IMR-90 (cell line): Measurements from ENCODE around the gene ARHGEF40. TPM values are rescaled to one million over a fixed set of nuclear protein-coding genes. Genes with fewer than 3 reads are reported as not detected.

ENCODE experiments used
- ATAC-seq: fragments of 200-7000 bp; cut with Tn5 transposase; 2 replicates; pipeline ENCODE4 v1.9.1; 2020; ENCODE audit warnings: low read depth, mild to moderate bottlenecking, moderate library complexity
- BruUV-seq: library from RNA; stranded (reverse); fragments of 400-500 nt; replicated peaks from 2 replicates; lab custom pipeline; 2021; lab: Mats Ljungman, UMichigan
- CTCF ChIA-PET: fragments of 300-600 bp; formaldehyde crosslinking; extraction: SDS; loops from one replicate; lab custom pipeline; 2021; ENCODE audit warnings: antibody characterized with exemption; lab: Yijun Ruan, JAX
- POLR2A ChIA-PET: fragments of 300-600 bp; sonication (Branson Sonifier 250); formaldehyde crosslinking; loops from one replicate; lab custom pipeline; 2022; ENCODE audit warnings: antibody characterized with exemption; ENCODE audit not compliant: unreplicated experiment; lab: Charles Lee
- DNase-seq: peaks from one replicate; pipeline ENCODE4 v3.0.0; 2013
- H2AFZ ChIP-seq: replicated peaks from 2 replicates; pipeline ENCODE3; 2013; ENCODE audit warnings: low read length, mild to moderate bottlenecking; ENCODE audit not compliant: poor library complexity
- H2AK5ac ChIP-seq: 2 replicates; pipeline ENCODE4 v1.6.1; 2013; ENCODE audit warnings: low read depth, low read length, inconsistent platforms
- H2AK9ac ChIP-seq: replicated peaks from 2 replicates; pipeline ENCODE3; 2013; ENCODE audit warnings: mild to moderate bottlenecking, low read depth, low read length, moderate library complexity; ENCODE audit not compliant: poor library complexity
- H2BK120ac ChIP-seq: 2 replicates; pipeline ENCODE4 v1.6.1; 2013; ENCODE audit warnings: low read depth, low read length, inconsistent platforms
- H2BK15ac ChIP-seq: 3 replicates; pipeline ENCODE4 v1.6.1; 2013; ENCODE audit warnings: low read depth, low read length, inconsistent platforms
- H2BK20ac ChIP-seq: 2 replicates; pipeline ENCODE4 v1.6.1; 2013; ENCODE audit warnings: low read depth, mild to moderate bottlenecking, inconsistent platforms, low read length, moderate library complexity
- H2BK5ac ChIP-seq: 2 replicates; pipeline ENCODE4 v1.6.1; 2013; ENCODE audit warnings: mild to moderate bottlenecking, low read depth, low read length, inconsistent platforms; ENCODE audit not compliant: poor library complexity, severe bottlenecking
- H3K14ac ChIP-seq: replicated peaks from 2 replicates; pipeline ENCODE4 v1.6.1; 2013; ENCODE audit warnings: low read depth, low read length, inconsistent platforms
- H3K18ac ChIP-seq: 2 replicates; pipeline ENCODE4 v1.6.1; 2013; ENCODE audit warnings: low read depth, low read length, control low read depth
- H3K23ac ChIP-seq: 2 replicates; pipeline ENCODE4 v1.6.1; 2013; ENCODE audit warnings: low read depth, low read length, inconsistent platforms
- H3K27ac ChIP-seq: 2 replicates; pipeline ENCODE4 v1.5.1; 2013; ENCODE audit warnings: mild to moderate bottlenecking, control low read depth, low read length; ENCODE audit not compliant: insufficient read depth
- H3K27me3 ChIP-seq: 2 replicates; pipeline ENCODE4 v1.6.1; 2013; ENCODE audit warnings: low read length; ENCODE audit not compliant: control insufficient read depth, insufficient read depth
- H3K36me3 ChIP-seq: 2 replicates; pipeline ENCODE4 v1.6.1; 2013; ENCODE audit warnings: low read length, mixed read lengths; ENCODE audit not compliant: control insufficient read depth, insufficient read depth
- H3K4ac ChIP-seq: 2 replicates; pipeline ENCODE4 v1.6.1; 2013; ENCODE audit warnings: low read depth, low read length, inconsistent platforms
- H3K4me1 ChIP-seq: 2 replicates; pipeline ENCODE4 v1.6.1; 2013; ENCODE audit warnings: low read length, mixed read lengths; ENCODE audit not compliant: control insufficient read depth, insufficient read depth
- H3K4me2 ChIP-seq: 2 replicates; pipeline ENCODE4 v1.6.1; 2013; ENCODE audit warnings: low read depth, mild to moderate bottlenecking, control low read depth, low read length, moderate library complexity
- H3K4me3 ChIP-seq: 2 replicates; pipeline ENCODE4 v1.5.1; 2013; ENCODE audit warnings: low read depth, mild to moderate bottlenecking, control low read depth, low read length, moderate library complexity; ENCODE audit not compliant: insufficient read depth
- H3K56ac ChIP-seq: 2 replicates; pipeline ENCODE4 v1.6.1; 2013; ENCODE audit warnings: low read length, inconsistent platforms; ENCODE audit not compliant: insufficient read depth; ENCODE audit errors: extremely low read depth
- H3K79me1 ChIP-seq, 2 experiments: 2 replicates each; pipeline ENCODE4 v1.6.1; 2013; ENCODE audit warnings: low read length in 2 of 2, inconsistent platforms in 1 of 2, low read depth in 1 of 2
- H3K9ac ChIP-seq: 2 replicates; pipeline ENCODE4 v1.6.1; 2013; ENCODE audit warnings: low read depth, low read length, control low read depth
- H3K9me1 ChIP-seq: 2 replicates; pipeline ENCODE4 v1.6.1; 2013; ENCODE audit warnings: low read length, inconsistent platforms; ENCODE audit not compliant: insufficient read depth
- H3K9me3 ChIP-seq: 2 replicates; pipeline ENCODE4 v1.6.1; 2013; ENCODE audit warnings: low read length; ENCODE audit not compliant: control insufficient read depth, insufficient read depth
- H4K20me1 ChIP-seq: 2 replicates; pipeline ENCODE4 v1.6.1; 2013; ENCODE audit warnings: low read length, inconsistent platforms; ENCODE audit not compliant: insufficient read depth
- H4K5ac ChIP-seq: 2 replicates; pipeline ENCODE4 v1.6.1; 2013; ENCODE audit warnings: mild to moderate bottlenecking, low read depth, low read length, control low read depth
- H4K8ac ChIP-seq, 2 experiments: 2 replicates each; pipeline ENCODE4 v1.6.1; 2013; ENCODE audit warnings: low read depth in 2 of 2, low read length in 2 of 2, control low read depth in 1 of 2, inconsistent platforms in 1 of 2
- H4K91ac ChIP-seq: 2 replicates; pipeline ENCODE4 v1.6.1; 2013; ENCODE audit warnings: low read depth, low read length, inconsistent platforms; ENCODE audit not compliant: insufficient read depth
- BHLHE40 ChIP-seq: fragments of 150-350 bp; IDR thresholded peaks from 2 replicates; pipeline ENCODE4 v1.6.1; 2016; ENCODE audit warnings: mild to moderate bottlenecking, low read depth, low read length
- CHD1 ChIP-seq: IDR thresholded peaks from 2 replicates; pipeline ENCODE4 v1.6.1; 2012; ENCODE audit warnings: low read depth, low read length, improper control_type of control experiment
- FOS ChIP-seq: fragments of 150-350 bp; IDR thresholded peaks from 2 replicates; pipeline ENCODE4 v1.6.1; 2016; ENCODE audit warnings: low read depth, low read length
- MAFK ChIP-seq: IDR thresholded peaks from 2 replicates; pipeline ENCODE4 v1.6.1; 2012; ENCODE audit warnings: low read depth, low read length, improper control_type of control experiment
- MXI1 ChIP-seq: IDR thresholded peaks from 2 replicates; pipeline ENCODE4 v1.6.1; 2012; ENCODE audit warnings: low read depth, mild to moderate bottlenecking, low read length, moderate library complexity, borderline replicate concordance
- NFE2L2 ChIP-seq: fragments of 150-350 bp; IDR thresholded peaks from 2 replicates; pipeline ENCODE4 v1.6.1; 2016; ENCODE audit warnings: low read depth, mild to moderate bottlenecking, low read length
- POLR2A ChIP-seq: IDR thresholded peaks from 2 replicates; pipeline ENCODE4 v1.6.1; 2012; ENCODE audit warnings: mild to moderate bottlenecking, low read depth, low read length
- RAD21 ChIP-seq: IDR thresholded peaks from 2 replicates; pipeline ENCODE4 v1.6.1; 2012; ENCODE audit warnings: low read length, improper control_type of control experiment
- RCOR1 ChIP-seq: IDR thresholded peaks from 2 replicates; pipeline ENCODE4 v1.6.1; 2012; ENCODE audit warnings: mild to moderate bottlenecking, low read length, improper control_type of control experiment; ENCODE audit not compliant: insufficient replicate concordance
- SMC3 ChIP-seq: fragments of 150-350 bp; IDR thresholded peaks from 2 replicates; pipeline ENCODE4 v1.6.1; 2016; ENCODE audit warnings: low read depth, mild to moderate bottlenecking, antibody characterized with exemption, low read length, moderate library complexity
- WGBS, 2 experiments: methylation state at CpG; one replicate each; pipeline versions ENCODE4 v1.1.5 to v1.1.7; 2013; ENCODE audit warnings: missing lambda C conversion rate in 2 of 2; ENCODE audit not compliant: insufficient read length in 1 of 2; ENCODE audit errors: extremely low coverage in 2 of 2; 5-methylcytosine and 5-hydroxymethylcytosine counted together
- dilution Hi-C: fragments of 300-500 bp; cut with HindIII; formaldehyde crosslinking; loops from one replicate; pipeline ENCODE4 v1.14.3; 2018; ENCODE audit warnings: low sequenced_read_pairs; ENCODE audit not compliant: unreplicated experiment
- in situ Hi-C: fragments of 300-500 bp; cut with MboI; formaldehyde crosslinking; loops from 3 replicates; pipeline ENCODE4 v1.14.3; 2019; ENCODE audit warnings: low sequenced_read_pairs, inconsistent platforms, mixed read lengths
- intact Hi-C: fragments of 100-400 bp; cut with micrococcal nuclease; formaldehyde crosslinking; loops from 2 replicates; pipeline ENCODE4 v1.10.0; 2022
- polyA plus RNA-seq, 3 experiments: library from polyadenylated mRNA; depleted of rRNA; stranded (reverse); fragments of >200 nt; gene quantifications; 2 replicates each; pipeline ENCODE4 v1.2.3, GENCODE V29; 2012; ENCODE audit warnings: low replicate concordance in 1 of 3
- total RNA-seq: library from RNA; depleted of rRNA; stranded (reverse); fragments of >200 nt; gene quantifications from 2 replicates; pipeline ENCODE4 v1.2.3, GENCODE V29; 2012
- TF ChIP-seq, protein P1 (sequence below): fragments of 150-350 bp; IDR thresholded peaks from 2 replicates; pipeline ENCODE4 v1.6.1; 2016; ENCODE audit warnings: low read depth, mild to moderate bottlenecking, low read length, moderate library complexity, borderline replicate concordance
- TF ChIP-seq, protein P2 (sequence below): fragments of 150-350 bp; IDR thresholded peaks from 2 replicates; pipeline ENCODE4 v1.6.1; 2017; ENCODE audit warnings: mild to moderate bottlenecking, antibody characterized with exemption, low read length, low read depth
- TF ChIP-seq, protein P3 (sequence below): conservative IDR thresholded peaks from 2 replicates; pipeline ENCODE4 v1.5.1; 2012; ENCODE audit warnings: mild to moderate bottlenecking, low read depth, low read length, improper control_type of control experiment

Gene ARHGEF40
- total and polyA plus RNA-seq, 2 of the 4 experiments (the other 2 are of a cell fraction) = 18.1 to 58.4 TPM

DNA sequence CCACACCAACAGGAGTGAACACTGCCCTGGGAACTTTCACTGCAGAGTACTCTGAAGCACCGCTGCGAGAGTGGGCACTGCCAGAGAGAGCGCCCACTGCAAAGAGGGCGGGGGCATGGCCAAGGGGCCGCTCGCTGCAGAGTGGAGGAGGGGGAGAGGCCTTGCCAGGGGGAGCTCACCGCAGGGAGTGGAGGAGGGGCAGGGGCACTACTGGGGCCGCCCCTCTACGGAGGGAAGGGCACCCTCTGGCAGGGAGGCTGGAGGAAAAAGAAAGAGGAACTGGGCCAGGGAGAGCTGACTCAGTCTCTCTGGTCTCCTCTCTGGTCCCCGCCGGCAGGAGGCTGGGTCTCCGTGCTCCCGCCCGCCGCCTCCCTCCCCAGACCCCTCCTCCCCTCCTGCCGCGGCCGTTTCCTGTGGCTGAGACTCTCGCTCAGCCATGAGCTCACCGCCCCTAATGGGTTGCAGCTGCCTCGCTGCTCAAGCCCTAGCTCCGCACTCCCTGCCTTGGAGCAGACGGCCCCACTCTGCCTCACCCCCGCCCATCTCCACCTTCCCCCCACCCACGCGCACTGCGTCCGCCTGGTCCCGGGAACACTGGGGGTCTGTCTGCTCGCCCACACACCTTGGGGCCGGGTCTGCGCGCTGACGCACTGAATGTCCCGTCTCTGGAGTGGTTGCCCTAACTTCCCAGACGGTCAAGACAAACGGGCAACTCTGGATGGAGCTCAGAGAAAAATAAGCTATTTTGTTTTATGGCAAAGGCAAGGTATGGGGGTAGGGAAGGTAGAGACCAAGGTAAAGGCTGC lies 1.3 kb downstream of the ARHGEF40 start:
- Histone ChIP-seq H2AK9ac (peak overlapping the region; percentile 96), H4K20me1 (peaks cover 10% of the 10 kb centered on the region), H3K14ac (peak overlapping the region; percentile 83), H2BK15ac (0 out of 3 replicates have a peak overlapping the region, but pooled peaks have one; percentile 3), H3K9me1 (peaks cover 10% of the 10 kb centered on the region), H4K5ac (peak overlapping the region; percentile 28), H3K27ac (peak overlapping the region; percentile 96), H3K4me3 (peak overlapping the region; percentile 68), H3K4me2 (peak overlapping the region; percentile 93), H3K79me1 (peaks cover 19 to 60% of the 10 kb centered on the region in 2 experiments), H4K91ac (peak overlapping the region; percentile 66), H2BK120ac (peak overlapping the region; percentile 70), H3K4ac (peak overlapping the region; percentile 90), H3K23ac (peak overlapping the region; percentile 82), H3K56ac (peak overlapping the region; percentile 81), H4K8ac (peak overlapping the region; percentile 49 to 82), H2AFZ (peak overlapping the region; percentile 88), H3K36me3 (peaks cover 33% of the 10 kb centered on the region), H3K27me3 (no peaks in the 10 kb centered on the region), H3K9me3 (no peaks in the 10 kb centered on the region), H2BK20ac (0 out of 2 replicates have a peak overlapping the region, but pooled peaks have one; percentile 18), H3K18ac (peak overlapping the region; percentile 21), H3K9ac (peak overlapping the region; percentile 91), H3K4me1 (peaks cover 22% of the 10 kb centered on the region), H2AK5ac (peak overlapping the region; percentile 93; the same call in 1 of the 2 replicates), H2BK5ac (peak overlapping the region; percentile 97)
- ATAC-seq (peak; percentile 73), DNase-seq (peak; percentile 95)
- in situ Hi-C loops (no loop called here), dilution Hi-C loops (no loop called here), intact Hi-C loops (loop anchor here (1.0 kb wide), 3 partner anchors 14 to 57 kb away; no protein-coding TSS in a partner anchor)
- POLR2A ChIA-PET = interaction anchor here (0.6 to 1.0 kb wide), 4 partner anchors 13 to 29 kb away, joined by 3 to 8 read pairs (median 4); partner anchors contain the start of gene TMEM253
- CTCF ChIA-PET = interaction anchor here (0.7 to 2.8 kb wide), 10 partner anchors 12 to 57 kb away, joined by 3 to 18 read pairs (median 4); no protein-coding TSS in a partner anchor
- 0% methylated on average over 6 of the region's 37 CpGs; no CpG with 5 or more reads in 1 of the 2 experiments for WGBS, 2 experiments
- BruUV-seq = no TSS peak
- no peak; the same call in 1 of the 2 replicates for TF ChIP-seq FOS
- TF ChIP-seq, protein P1, sequence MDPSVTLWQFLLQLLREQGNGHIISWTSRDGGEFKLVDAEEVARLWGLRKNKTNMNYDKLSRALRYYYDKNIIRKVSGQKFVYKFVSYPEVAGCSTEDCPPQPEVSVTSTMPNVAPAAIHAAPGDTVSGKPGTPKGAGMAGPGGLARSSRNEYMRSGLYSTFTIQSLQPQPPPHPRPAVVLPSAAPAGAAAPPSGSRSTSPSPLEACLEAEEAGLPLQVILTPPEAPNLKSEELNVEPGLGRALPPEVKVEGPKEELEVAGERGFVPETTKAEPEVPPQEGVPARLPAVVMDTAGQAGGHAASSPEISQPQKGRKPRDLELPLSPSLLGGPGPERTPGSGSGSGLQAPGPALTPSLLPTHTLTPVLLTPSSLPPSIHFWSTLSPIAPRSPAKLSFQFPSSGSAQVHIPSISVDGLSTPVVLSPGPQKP = no peak
- no peak for TF ChIP-seq RAD21
- TF ChIP-seq, protein P2, sequence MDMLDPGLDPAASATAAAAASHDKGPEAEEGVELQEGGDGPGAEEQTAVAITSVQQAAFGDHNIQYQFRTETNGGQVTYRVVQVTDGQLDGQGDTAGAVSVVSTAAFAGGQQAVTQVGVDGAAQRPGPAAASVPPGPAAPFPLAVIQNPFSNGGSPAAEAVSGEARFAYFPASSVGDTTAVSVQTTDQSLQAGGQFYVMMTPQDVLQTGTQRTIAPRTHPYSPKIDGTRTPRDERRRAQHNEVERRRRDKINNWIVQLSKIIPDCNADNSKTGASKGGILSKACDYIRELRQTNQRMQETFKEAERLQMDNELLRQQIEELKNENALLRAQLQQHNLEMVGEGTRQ = no peak
- peak; percentile 89; the same call in 1 of the 2 replicates for TF ChIP-seq CHD1
- TF ChIP-seq RCOR1 = no peak
- TF ChIP-seq, protein P3, sequence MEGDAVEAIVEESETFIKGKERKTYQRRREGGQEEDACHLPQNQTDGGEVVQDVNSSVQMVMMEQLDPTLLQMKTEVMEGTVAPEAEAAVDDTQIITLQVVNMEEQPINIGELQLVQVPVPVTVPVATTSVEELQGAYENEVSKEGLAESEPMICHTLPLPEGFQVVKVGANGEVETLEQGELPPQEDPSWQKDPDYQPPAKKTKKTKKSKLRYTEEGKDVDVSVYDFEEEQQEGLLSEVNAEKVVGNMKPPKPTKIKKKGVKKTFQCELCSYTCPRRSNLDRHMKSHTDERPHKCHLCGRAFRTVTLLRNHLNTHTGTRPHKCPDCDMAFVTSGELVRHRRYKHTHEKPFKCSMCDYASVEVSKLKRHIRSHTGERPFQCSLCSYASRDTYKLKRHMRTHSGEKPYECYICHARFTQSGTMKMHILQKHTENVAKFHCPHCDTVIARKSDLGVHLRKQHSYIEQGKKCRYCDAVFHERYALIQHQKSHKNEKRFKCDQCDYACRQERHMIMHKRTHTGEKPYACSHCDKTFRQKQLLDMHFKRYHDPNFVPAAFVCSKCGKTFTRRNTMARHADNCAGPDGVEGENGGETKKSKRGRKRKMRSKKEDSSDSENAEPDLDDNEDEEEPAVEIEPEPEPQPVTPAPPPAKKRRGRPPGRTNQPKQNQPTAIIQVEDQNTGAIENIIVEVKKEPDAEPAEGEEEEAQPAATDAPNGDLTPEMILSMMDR = no peak
- TF ChIP-seq MXI1 = no peak; the same call in 1 of the 2 replicates
- TF ChIP-seq SMC3 = no peak
- TF ChIP-seq MAFK = no peak
- no peak for TF ChIP-seq BHLHE40
- no peak for TF ChIP-seq NFE2L2
- TF ChIP-seq POLR2A = peak; percentile 69; the same call in 1 of the 2 replicates
